Right renal cortex interstitium (tissue), 3 donors: Measurements from ENCODE around the gene SLC25A6. TPM values are rescaled to one million over a fixed set of nuclear protein-coding genes. Genes with fewer than 3 reads are reported as not detected.
"Not testable (repeated sequence)": the region's sequence is repeated elsewhere in the genome, so short reads cannot be mapped to it uniquely, and the experiment has no call there.

Experiments
- DNase-seq, 3 donors: peaks; one replicate each; pipeline ENCODE4 v3.0.0-alpha.2; 2013; ENCODE audit warnings: low read depth in 3 of 3, low spot score in 2 of 3
- polyA plus RNA-seq, 3 donors: library from polyadenylated mRNA; unstranded; fragments of 120-200 nt; gene quantifications; one replicate each; pipeline ENCODE4 v1.2.1, GENCODE V29; 2013; ENCODE audit not compliant: insufficient read length in 3 of 3

SLC25A6 gene
- polyA plus RNA-seq, 3 donors = 424 to 571 (median 538) TPM

GRCh38 chrX:1391370-1391706 is 575 bp downstream of the SLC25A6 start:
- no peak for DNase-seq

DNA sequence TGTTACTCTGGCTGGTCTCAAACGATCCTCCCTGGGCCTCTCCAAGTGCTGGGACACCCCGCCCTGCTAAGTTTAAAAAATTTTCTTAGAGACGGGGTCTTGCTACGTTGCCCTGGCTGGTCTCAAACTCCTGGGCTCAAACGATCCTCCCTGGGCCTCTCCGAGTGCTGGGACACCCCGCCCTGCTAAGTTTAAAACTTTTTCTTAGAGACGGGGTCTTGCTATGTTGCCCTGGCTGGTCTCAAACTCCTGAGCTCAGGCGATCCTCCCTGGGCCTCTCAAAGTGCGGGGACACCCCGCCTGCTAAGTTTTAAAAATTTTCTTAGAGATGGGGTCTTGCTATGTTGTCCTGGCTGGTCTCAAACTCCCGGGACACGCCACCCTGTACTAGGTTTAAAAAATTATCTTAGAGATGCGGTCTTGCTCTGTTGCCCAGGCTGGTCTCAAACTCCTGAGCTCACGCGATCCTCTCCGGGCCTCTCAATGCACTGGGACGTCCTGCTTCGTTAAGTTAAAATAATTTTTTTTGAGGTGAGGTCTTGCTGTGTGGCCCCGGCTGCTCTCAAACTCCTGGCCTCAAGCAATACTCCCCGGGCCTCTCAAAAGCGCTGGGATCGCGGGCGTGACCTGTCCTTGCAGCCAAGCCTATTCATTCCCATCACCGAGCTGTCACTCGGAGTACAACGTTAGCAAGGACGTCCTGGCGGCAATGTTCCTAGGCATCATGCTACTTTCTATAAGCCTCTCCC is 1.1 kb downstream of the SLC25A6 start:
- no peak for DNase-seq

- no peak for DNase-seq
Observed at GRCh38 chrX:1389993-1390285, 2.0 kb downstream of the SLC25A6 start.

- no peak for DNase-seq
Observed at GRCh38 chrX:1389181-1389992, 2.5 kb downstream of the SLC25A6 start.

GRCh38 chrX:1388651-1389050 is 3.3 kb downstream of the SLC25A6 start:
- DNase-seq = no peak

- no peak for DNase-seq
Observed at GRCh38 chrX:1387141-1387776, 4.7 kb downstream of the SLC25A6 start.

- DNase-seq = no peak
Observed at GRCh38 chrX:1386338-1387127, 5.4 kb downstream of the SLC25A6 start.

DNA sequence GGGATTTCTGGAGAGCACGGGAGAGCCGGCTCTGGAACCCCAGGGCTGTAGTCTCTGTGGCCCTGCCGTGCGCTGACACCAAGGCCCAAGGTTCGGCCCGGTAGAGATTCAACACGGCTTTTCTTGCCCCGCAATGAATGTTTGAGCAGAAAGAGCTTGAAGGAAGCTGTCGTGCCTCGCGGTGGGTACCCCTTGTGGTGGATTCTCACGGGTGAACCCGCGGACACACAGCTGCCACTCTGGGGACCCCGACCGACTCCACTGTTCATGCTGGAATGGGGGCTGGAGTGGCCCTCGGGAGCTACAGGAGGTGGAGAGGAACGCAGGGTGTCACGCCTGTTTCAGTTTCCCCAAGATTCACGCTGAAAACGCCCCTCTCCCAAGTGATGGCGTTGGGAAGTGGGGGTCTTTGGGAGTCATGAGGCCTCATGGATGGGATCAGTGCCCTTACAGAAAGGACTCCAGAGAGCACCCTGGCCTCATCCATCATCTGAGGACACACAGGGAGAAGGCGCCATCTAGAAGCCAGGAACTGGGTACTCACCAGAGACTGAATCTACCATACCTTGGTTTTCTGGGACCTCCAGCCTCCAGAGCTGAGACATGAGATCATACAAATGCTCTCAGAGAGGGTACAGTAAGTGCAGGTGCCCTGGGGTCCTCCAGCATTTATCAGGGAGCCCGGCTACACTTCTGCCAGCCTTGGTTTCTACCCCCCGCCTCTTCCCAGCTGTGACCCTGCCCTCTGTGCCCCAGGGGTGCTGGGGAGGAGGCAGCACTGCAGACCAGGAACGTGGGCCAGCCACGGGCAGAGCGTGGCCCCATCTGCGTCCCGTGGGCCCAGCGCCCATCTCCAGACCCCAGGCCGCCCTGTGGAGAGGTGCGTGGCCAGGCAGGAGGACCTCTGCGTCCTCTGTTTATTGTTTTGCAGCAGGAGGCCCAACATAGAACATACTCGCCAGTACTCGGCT is 6.4 kb downstream of the SLC25A6 start:
- DNase-seq = no peak

- no peak for DNase-seq
Observed at GRCh38 chrX:1384658-1385252, 7.2 kb downstream of the SLC25A6 start.

GRCh38 chrX:1380672-1381233 is 11.2 kb downstream of the SLC25A6 start:
- DNase-seq = no peak

DNA sequence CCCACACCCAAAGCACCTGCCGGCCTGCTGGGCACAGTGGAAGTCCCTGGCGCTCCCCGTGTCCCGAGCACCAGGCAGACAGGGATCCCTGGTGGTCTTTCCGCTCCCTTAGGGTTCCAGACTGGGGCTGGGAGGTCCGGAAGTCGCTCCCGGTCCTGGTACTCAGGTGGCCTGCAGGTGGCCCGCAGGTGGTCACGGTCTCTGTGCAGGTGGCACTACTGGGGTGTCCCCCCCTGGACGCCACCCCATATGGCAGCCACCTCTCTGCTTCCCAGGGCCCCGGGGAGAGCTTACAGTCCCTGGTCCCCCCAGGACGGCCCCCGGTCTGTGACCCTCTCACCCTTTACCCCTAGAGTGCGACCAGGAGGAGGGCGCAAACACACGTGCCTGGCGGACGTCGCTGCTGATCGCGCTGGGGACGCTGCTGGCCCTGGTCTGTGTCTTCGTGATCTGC is 13.6 kb downstream of the SLC25A6 start:
- DNase-seq = no peak

- no peak for DNase-seq
Observed at GRCh38 chrX:1368385-1368698, 23.6 kb downstream of the SLC25A6 start.

GRCh38 chrX:1366363-1366762 is 25.6 kb downstream of the SLC25A6 start:
- DNase-seq = not testable (repeated sequence)

DNA sequence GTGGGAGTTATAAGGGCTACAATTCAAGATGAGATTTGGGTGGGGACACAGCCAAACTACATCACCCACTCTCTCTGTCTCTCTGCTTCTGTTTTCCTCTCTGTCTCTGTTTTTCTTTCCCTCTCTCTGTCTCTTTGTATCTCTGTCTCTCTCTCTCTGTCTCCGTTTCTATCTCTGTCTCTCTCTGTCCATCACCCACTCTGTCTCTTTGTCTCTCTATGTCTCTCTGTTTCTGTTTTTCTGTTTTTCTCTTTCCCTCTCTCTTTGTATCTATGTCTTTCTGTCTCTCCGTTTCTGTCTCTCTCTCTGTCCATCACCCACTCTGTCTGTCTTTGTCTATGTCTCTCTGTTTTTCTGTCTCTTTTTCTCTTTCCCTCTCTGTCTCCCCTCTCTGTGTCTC is 30.0 kb downstream of the SLC25A6 start:
- no peak for DNase-seq

DNA sequence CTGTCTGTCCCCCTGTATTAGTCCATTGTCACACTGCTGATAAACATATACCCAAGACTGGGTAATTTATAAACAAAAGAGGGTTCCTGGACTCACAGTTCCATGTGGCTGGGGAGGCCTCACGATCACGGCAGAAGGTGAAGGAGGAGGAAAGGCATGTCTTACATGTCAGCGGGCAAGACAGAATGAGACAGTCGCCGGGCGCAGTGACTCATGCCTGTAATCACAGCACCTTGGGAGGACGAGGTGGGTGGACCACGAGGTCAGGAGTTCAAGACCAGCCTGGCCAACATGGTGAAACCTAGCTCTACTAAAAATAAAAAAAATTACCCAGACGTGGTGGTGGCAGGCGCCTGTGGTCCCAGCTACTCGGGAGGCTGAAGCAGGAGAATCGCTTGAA is 30.6 kb downstream of the SLC25A6 start:
- no peak for DNase-seq

DNA sequence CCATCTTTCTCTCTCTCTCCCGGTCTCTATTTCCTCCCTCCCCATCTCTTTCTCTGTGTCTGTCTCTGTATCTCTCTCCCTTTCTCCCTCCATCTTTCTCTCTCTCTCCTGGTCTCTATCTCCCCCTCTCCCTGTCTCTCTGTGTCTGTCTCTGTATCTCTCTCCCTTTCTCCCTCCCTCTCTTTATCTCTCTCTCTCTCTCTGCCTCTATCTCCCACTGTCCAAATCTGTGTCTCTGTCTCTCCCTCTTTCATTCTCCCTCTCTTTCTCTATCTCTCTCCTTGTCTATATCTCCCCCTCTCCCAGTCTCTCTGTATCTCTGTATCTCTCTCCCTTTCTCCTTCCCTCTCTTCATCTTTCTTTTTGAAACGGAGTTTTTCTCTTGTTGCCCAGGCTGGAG is 31.7 kb downstream of the SLC25A6 start:
- DNase-seq = no peak

DNA sequence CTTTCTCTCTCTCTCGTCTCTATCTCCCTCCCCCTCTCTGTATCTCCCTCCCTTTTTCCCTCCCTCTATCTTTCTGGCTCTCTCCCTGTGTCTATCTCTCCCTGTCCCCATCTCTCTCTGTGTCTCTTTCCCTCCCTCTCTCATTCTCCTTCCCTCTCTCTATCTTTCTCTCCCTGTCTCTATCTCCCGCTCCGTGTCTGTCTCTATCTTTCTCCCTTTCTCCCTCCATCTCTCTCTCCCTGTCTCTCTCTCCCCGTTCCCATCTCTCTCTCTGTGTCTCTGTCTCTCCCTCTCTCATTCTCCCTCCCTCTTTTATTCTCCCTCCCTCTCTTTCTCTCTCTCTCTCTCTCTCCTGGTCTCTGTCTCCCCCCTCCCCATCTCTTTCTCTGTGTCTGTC is 32.4 kb downstream of the SLC25A6 start:
- DNase-seq = no peak

- no peak for DNase-seq
Observed at GRCh38 chrX:1358793-1359476, 33.0 kb downstream of the SLC25A6 start.

DNA sequence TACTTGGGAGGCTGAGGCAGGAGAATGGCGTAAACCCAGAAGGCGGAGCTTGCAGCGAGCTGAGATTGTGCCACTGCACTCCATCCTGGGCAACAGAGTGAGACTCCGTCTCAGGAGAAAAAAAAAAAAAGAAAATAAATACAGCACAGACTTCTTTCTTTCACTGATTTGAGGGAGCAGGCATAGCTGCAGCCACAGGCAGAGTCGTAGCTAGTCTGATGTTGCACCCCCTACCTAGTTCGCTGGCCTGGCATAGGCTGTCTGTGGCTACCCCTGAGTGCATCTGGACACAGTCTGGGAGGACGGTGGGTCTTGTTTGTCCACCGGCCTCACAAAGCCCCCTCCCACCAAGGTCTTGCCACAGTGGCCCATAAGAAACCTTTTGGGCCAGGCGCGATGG is 33.9 kb downstream of the SLC25A6 start:
- no peak for DNase-seq
